DMS 273 treated with DMSO at 0.1 percent for 48 hours (cell line): ENCODE results near the gene UCK2.

Experiments
- DNase-seq: peaks from one replicate; lab custom pipeline; 2025; lab: John Stamatoyannopoulos, UW

UCK2 gene

GRCh38 chr1:165856021-165856420 is 28.6 kb downstream of the UCK2 start:
- DNase-seq: no peak

GRCh38 chr1:165856606-165857005 is 29.2 kb downstream of the UCK2 start:
- DNase-seq: no peak

DNA sequence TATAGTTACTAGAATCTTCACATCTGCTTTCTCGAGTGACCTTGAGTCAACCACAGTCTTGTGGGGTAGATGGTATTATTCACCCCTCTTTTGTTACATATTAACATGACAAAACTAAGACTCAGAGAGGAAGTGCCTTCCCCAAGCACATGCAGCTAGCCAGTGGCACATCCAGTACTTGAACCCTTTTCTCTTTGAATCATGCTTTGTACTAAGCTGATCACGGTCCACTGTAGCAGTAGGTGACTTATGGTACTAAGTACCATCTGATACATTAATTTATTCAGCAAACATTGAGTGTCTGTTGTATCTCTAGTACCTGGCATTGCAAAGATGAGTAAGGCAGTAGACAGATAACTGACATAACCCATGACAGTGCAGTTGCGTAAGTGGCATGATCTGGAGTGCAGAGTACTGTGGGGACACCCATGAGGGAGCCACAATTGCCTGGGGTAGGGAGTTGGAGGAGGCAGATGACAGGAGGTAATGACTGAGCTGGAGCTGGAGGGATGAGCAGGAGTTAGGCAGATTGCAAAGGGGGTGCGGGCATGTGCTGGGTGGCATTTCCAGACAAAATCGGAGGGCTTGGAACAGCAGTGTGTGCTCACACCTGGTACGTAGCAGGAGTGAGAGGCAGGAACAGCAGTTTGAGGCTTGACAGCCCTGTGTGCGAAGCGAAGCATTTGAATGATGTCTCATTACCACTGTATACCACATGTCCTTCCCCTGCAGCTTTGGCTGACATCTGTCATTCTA is 29.8 kb downstream of the UCK2 start:
- no peak for DNase-seq

GRCh38 chr1:165858364-165858823 is 31.0 kb downstream of the UCK2 start:
- no peak for DNase-seq

DNA sequence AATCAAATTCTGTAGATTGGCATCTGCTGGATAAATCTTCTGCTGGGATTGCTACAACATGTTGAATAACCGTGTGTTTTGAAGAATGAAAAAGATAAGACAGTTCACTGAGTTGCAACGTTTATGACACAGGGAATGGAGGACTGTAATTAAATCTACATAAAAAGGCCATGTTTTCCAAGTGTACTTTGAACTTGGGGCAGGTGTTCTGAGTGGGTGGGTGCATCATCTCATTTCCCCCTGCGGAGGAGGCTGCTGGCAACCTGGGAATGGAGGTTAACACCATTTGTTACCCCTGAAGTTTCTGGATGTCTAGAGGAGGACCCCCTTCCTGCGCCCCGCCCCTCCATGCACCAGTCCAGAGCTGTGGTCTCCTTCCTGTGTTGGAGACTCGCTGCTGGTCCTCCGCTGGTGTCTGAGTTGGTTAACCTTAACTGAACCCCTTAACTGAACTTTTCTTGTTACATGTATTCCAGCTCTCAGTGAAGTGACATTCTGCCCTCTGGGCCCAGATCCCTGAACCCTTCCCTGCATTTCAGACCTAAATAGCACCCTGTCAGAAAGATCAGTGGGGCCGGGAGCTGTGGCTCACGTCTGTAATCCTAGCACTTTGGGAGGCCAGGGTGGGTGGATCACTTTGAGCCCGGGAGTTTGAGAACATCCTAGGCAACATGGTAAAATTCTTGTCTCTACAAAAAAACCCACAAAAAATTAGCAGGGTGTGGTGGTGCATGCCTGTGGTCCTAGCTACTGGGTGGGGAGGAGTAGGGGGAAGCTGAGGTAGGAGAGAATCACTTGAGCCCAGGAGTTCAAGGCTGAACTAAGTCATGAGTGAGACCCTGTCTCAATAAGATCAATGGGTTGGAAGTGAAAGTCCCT is 31.8 kb downstream of the UCK2 start:
- no peak for DNase-seq

DNA sequence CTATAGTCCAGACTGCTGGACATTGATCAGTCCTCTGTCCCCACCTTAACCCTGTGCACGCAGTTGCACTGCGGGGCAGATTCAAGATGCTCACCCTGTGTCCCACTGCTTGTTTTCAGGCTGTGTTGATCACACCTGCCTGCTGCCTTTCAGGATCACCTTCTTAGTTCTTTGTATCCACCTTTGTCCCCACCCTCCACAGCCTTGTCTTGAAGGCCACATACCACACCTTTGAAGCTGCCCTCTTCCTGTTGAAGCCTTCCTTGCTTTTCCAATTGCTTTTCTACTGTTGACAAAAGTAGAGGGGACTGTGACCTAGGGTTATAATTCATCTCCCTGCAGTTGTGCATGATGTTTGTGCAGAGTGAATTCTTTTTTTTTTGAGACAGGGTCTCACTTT is 32.7 kb downstream of the UCK2 start:
- no peak for DNase-seq

- DNase-seq: no peak
Measured at GRCh38 chr1:165861911-165862310, 34.5 kb downstream of the UCK2 start.

- DNase-seq: no peak
Measured at GRCh38 chr1:165862448-165862847, 35.0 kb downstream of the UCK2 start.

DNA sequence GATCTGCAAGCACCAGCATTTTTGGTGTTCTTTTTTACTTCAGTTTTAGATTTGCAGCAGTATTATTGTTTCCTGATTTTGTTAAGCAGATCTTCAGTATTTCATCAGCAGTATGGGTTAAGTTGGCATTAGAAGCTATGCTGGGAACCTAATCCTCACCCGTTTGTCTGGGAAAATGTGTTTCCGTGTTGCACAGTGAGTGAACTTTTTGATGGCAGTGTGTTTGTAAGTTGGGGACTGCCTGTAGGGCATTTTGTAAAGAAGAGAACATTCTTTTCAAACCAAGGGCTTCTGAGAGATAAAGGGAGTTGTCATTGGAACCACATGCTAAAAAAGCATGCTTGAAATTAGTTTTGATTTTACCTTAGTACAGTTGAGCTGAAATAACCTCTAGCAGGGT is 35.9 kb downstream of the UCK2 start:
- DNase-seq: no peak

GRCh38 chr1:165865633-165866340 is 38.4 kb downstream of the UCK2 start:
- DNase-seq: no peak

DNA sequence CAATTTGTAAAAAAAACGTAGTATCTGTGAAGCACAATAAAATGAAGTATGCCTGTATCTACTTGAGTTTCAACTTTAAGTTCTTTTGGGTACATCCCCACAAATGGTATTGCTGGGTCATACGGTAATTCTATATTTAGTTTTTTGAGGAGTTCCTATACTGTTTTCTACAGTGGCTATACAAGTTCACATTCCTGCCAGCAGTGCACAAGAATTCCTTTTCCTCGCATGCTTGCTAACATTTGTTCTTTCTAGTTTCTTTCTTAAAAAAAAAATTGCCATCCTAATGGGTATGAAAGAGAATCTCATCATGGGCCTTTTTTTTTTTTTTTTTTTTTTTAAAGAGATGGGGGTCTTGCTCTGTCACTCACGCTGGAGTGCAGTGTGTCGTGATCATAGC is 41.9 kb downstream of the UCK2 start:
- no peak for DNase-seq

DNA sequence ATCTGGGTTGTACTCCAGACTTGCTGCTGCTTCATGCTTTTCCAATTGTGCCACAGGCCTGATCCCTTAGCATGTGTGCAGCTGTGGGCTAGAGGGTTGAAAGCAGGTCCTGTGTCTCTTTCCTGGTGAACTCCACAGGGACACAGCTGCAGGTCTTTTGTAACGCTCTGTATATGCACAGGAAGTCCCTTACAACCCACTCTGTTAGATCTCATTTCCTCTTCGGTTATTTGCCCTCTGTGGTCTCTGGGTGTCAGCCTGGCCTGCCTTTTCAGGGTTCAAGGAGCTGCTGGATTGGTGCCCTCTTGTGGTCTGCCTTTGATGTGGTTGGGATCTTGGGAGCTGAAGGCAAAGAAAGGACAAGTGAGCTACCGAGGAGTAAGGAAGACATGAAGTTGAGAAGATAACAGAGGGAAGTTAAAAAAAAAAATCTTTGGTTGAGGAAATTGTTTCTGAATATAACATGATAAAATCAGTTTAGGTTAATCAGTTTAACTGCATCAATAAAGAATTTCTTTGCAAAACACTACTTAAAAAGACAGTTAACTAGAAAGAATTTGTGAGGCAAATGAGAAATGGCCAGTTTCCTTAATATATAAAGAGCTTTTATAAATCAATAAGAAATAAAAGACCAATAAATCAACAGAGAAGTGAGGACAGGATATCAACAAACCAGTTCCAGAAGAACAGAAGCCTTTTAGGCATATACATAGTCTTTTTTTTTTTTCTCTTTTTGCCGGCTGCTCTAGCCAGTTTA is 44.1 kb downstream of the UCK2 start:
- DNase-seq: no peak

DNA sequence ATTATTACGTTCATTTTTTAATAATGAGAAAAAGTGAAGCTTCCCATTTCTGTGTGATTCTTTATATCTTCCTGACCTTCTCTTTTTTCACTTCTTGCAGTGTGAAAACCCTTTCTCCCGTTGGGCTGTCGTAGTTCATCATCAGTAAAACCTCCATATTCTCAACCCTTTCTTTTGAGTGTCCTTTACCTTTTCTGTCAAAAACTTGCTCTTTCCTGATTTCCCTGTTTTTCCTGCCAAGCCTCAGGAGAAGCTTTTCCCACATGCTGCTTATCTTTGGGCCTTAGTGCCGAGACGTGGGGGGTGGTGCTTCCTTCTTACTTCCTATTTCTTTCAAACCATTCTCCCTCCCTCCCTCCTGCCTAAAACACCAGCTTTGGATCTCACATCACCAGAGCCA is 46.1 kb downstream of the UCK2 start:
- DNase-seq: no peak

DNA sequence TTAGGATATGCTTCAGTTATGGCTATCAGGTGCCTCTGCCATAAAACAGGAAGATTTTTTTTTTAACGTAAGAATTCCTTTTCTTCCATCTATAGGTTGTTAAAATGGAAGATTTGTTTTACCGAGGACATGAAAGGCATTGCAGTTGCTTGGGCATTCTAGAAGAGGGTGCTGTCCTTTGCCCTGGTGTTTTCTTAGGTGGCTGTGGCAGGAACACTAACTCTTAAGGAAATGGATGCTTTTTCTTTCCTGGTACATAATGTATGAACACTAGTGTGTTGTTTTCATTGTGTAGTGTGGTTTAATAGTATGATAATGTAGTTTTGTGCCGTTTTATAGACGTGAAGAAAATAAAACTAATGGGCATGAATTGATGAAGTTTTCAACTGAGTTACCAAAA is 47.2 kb downstream of the UCK2 start:
- no peak for DNase-seq

DNA sequence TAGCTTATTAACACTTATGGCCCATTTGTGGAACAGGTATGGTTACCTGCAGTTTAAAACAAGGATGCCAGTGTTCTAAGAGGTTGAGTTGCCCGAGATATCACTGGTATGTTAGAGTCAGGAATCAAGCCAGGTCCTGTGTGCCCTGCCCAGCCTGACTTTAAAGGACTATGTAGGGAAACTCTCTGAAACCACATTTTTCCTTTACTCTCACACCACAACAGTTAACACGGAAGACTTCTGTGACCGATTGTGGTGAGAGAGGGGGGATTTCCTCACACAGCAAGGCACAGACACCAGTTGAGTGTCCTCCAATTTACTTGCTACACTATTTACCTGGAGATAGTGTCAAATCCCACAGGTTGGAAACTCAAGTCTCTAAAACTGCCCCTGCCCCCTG is 47.8 kb downstream of the UCK2 start:
- DNase-seq: no peak

- DNase-seq: no peak
Measured at GRCh38 chr1:165875604-165876003, 48.2 kb downstream of the UCK2 start.

GRCh38 chr1:165876121-165876520 is 48.7 kb downstream of the UCK2 start:
- DNase-seq: no peak

DNA sequence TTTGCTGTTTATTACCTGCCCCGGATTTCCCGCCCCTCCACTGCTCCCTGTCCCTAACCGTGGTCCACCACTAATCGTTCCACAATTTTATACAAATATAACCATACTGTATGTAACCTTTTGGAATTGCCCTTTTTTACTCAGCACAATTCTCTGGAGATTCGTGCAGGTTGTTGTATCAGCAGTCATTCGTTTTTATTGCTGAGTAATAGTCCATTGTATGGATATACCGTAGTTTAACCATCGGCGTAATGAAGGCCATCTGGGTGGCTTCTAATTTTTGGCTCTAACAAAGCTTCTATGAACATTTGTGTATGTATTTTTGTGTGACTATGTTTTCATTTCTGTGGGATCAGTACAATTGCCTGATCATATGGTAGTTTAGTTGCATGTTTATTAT is 50.0 kb downstream of the UCK2 start:
- DNase-seq: no peak

GRCh38 chr1:165877940-165878556 is 50.6 kb downstream of the UCK2 start:
- no peak for DNase-seq

- no peak for DNase-seq
Measured at GRCh38 chr1:165879946-165880345, 52.5 kb downstream of the UCK2 start.

- DNase-seq: no peak
Measured at GRCh38 chr1:165880993-165881392, 53.6 kb downstream of the UCK2 start.
